ENCODE data around the gene TOP3B. TPM values are rescaled to one million over a fixed set of nuclear protein-coding genes. Genes with fewer than 3 reads are reported as not detected.

The TOP3B gene
- total RNA-seq, 1 donor from 2014 or later = 83.5 TPM

- TF ChIP-seq, protein P1, sequence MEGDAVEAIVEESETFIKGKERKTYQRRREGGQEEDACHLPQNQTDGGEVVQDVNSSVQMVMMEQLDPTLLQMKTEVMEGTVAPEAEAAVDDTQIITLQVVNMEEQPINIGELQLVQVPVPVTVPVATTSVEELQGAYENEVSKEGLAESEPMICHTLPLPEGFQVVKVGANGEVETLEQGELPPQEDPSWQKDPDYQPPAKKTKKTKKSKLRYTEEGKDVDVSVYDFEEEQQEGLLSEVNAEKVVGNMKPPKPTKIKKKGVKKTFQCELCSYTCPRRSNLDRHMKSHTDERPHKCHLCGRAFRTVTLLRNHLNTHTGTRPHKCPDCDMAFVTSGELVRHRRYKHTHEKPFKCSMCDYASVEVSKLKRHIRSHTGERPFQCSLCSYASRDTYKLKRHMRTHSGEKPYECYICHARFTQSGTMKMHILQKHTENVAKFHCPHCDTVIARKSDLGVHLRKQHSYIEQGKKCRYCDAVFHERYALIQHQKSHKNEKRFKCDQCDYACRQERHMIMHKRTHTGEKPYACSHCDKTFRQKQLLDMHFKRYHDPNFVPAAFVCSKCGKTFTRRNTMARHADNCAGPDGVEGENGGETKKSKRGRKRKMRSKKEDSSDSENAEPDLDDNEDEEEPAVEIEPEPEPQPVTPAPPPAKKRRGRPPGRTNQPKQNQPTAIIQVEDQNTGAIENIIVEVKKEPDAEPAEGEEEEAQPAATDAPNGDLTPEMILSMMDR (IDR thresholded peaks at IDR 0.05; ENCODE audit: partially characterized antibody, unreplicated experiment) = no peak
- Mint-ChIP-seq H3K9me3 (ENCODE audit: unreplicated experiment) (no peaks in the 10 kb centered on the region), H3K27me3 (ENCODE audit: unreplicated experiment) (peaks cover 3% of the 10 kb centered on the region), H3K4me3 (ENCODE audit: unreplicated experiment) (no peak overlapping the region), H3K4me1 (ENCODE audit: low read depth, unreplicated experiment) (no peaks in the 10 kb centered on the region), H3K27ac (ENCODE audit: unreplicated experiment) (peak overlapping the region; percentile 59), H3K36me3 (ENCODE audit: unreplicated experiment) (no peaks in the 10 kb centered on the region)
- no peak for DNase-seq
Observed at GRCh38 chr22:21958360-21959273, 24.0 kb downstream of the TOP3B start.

DNA sequence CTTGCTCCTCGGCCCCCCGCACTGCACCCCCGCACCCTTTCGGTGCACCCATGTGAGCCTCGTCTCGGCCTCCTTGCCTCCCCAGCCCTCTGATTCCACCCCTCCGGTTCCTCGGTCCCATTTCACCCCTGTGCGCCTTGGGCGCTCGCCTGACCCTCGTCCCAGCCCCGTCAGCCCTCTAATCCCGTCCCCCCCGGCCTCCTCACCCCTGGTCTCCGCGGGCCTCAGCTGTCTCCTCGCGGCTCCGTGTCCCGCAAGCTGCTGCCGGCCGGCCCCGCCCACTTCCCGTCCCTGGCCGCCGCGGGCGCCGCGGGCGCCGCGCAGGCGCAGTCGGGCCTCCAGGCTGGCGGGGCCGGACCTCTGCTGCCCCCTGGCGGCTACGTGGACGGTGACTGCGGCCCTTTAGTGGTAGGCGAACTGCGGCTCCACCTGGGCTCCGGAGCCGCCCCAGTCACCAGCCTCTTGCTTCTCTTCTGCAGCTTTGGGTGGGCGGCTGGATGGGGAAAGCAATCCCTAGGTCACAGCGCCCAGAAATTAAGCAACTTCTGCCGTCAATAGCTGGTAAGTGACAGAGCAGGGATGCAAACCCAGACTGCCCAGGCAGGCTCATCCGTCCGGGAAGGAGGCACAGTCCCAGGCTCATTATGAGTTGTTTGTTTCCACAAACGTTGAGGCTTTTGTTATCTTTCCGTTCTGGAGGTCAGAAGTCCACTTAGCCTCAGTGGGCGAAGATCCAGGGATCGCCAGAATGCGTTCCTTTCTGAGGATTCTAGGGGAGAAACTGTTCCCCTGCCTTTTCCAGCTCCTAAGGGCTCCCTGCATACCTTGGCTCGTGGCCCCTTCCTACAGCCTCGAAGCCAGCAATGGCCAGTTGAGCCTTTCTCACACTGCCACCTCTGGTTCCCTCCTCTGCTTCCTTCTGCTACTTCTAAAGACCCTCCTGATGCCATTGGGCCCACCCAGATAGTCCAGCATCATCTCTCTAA, 29.7 kb downstream of the TOP3B start, which contains the start of gene PPM1F:
PPM1F (minus strand) TSS at position 263 of the 986 bp plus-strand sequence. CDS start 6,800 bp downstream, outside the sequence.
- DNase-seq = peak; percentile 92
- Mint-ChIP-seq H3K4me1 (ENCODE audit: low read depth, unreplicated experiment) (peaks cover 13% of the 10 kb centered on the region), H3K9me3 (ENCODE audit: unreplicated experiment) (peaks cover 7% of the 10 kb centered on the region), H3K27ac (ENCODE audit: unreplicated experiment) (peak within 1 kb of the TSS; percentile 93), H3K36me3 (ENCODE audit: unreplicated experiment) (no peaks in the 10 kb centered on the region), H3K27me3 (ENCODE audit: unreplicated experiment) (peaks cover 8% of the 10 kb centered on the region), H3K4me3 (ENCODE audit: unreplicated experiment) (peak within 1 kb of the TSS; percentile 83)
- TF ChIP-seq, protein P1 (IDR thresholded peaks at IDR 0.05; ENCODE audit: partially characterized antibody, unreplicated experiment) = peak; percentile 91

GRCh38 chr22:21951931-21952465, 30.6 kb downstream of the TOP3B start:
- TF ChIP-seq, protein P1 (IDR thresholded peaks at IDR 0.05; ENCODE audit: partially characterized antibody, unreplicated experiment) = no peak
- H3K4me3 Mint-ChIP-seq (ENCODE audit: unreplicated experiment) = peak overlapping the region; percentile 83
- peak; percentile 73 for DNase-seq
- peaks cover 8% of the 10 kb centered on the region for H3K27me3 Mint-ChIP-seq (ENCODE audit: unreplicated experiment)
- peaks cover 20% of the 10 kb centered on the region for H3K4me1 Mint-ChIP-seq (ENCODE audit: low read depth, unreplicated experiment)
- no peaks in the 10 kb centered on the region for H3K36me3 Mint-ChIP-seq (ENCODE audit: unreplicated experiment)
- peaks cover 7% of the 10 kb centered on the region for H3K9me3 Mint-ChIP-seq (ENCODE audit: unreplicated experiment)
- H3K27ac Mint-ChIP-seq (ENCODE audit: unreplicated experiment) = peak overlapping the region; percentile 84

DNA sequence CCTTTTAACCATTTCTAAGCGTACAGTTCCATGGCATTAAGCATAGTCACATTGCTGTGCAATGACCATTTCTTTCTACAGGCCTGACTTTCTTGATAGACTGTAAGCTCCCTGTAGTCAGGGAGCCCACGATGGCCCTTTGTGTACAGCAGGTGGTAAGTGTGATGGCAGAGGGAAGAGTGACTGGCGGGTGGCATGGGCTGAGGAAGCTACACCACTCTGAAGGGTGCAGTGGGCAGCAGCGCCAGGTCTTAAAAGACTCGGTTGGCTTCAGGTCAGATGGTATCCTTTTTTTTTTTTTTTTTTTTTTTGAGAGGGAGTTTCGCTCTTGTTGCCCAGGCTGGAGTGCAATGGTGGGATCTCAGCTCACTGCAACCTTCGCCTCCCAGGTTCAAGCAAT, 31.5 kb downstream of the TOP3B start:
- no peaks in the 10 kb centered on the region for H3K36me3 Mint-ChIP-seq (ENCODE audit: unreplicated experiment)
- TF ChIP-seq, protein P1 (IDR thresholded peaks at IDR 0.05; ENCODE audit: partially characterized antibody, unreplicated experiment) = no peak
- peaks cover 7% of the 10 kb centered on the region for H3K9me3 Mint-ChIP-seq (ENCODE audit: unreplicated experiment)
- DNase-seq = no peak
- peaks cover 8% of the 10 kb centered on the region for H3K27me3 Mint-ChIP-seq (ENCODE audit: unreplicated experiment)
- H3K27ac Mint-ChIP-seq (ENCODE audit: unreplicated experiment) = no peak overlapping the region
- H3K4me1 Mint-ChIP-seq (ENCODE audit: low read depth, unreplicated experiment) = peaks cover 24% of the 10 kb centered on the region
- H3K4me3 Mint-ChIP-seq (ENCODE audit: unreplicated experiment) = no peak overlapping the region

Data from glutamatergic neuron (in vitro differentiated cells).